ENCODE results near the gene TMPRSS3. TPM values are rescaled to one million over a fixed set of nuclear protein-coding genes. Genes with fewer than 3 reads are reported as not detected.

TMPRSS3 gene
- total RNA-seq, 2 donors from 2014 or later = 0.27 to 0.34 TPM

- no peak overlapping the region for H3K4me3 ChIP-seq
- H3K4me1 ChIP-seq (replicated peaks) = no peaks in the 10 kb centered on the region
- TF ChIP-seq CTCF (IDR thresholded peaks at IDR 0.05) (no peak), POLR2A (IDR thresholded peaks at IDR 0.05) (no peak)
- intact Hi-C loops (cut with DNase I) = no loop called here
- no peaks in the 10 kb centered on the region for H3K36me3 ChIP-seq
- no peak for DNase-seq (ENCODE audit: low spot score)
- H3K27ac ChIP-seq = no peak overlapping the region
- H3K27me3 ChIP-seq (replicated peaks; ENCODE audit: insufficient read depth) = no peaks in the 10 kb centered on the region
- 85% methylated on average over 14 of the region's 14 CpGs for WGBS
- H3K9me3 ChIP-seq = no peaks in the 10 kb centered on the region
These were observed 2.0 kb upstream of the TMPRSS3 start for GRCh38 chr21:42397746-42398394.

GRCh38 chr21:42396799-42397745, 1.2 kb upstream of the TMPRSS3 start:
- DNase-seq (ENCODE audit: low spot score) = no peak
- Histone ChIP-seq H3K27me3 (replicated peaks; ENCODE audit: insufficient read depth) (no peaks in the 10 kb centered on the region), H3K27ac (no peak overlapping the region), H3K4me3 (no peak overlapping the region), H3K36me3 (no peaks in the 10 kb centered on the region), H3K9me3 (no peaks in the 10 kb centered on the region), H3K4me1 (replicated peaks) (no peaks in the 10 kb centered on the region)
- WGBS = 92% methylated on average over 19 of the region's 19 CpGs
- TF ChIP-seq CTCF (IDR thresholded peaks at IDR 0.05) = no peak
- TF ChIP-seq POLR2AphosphoS5 (IDR thresholded peaks at IDR 0.05) = no peak
- no peak for TF ChIP-seq POLR2A (IDR thresholded peaks at IDR 0.05)
- intact Hi-C loops (cut with DNase I) = no loop called here

GRCh38 chr21:42395302-42395701, 550 bp downstream of the TMPRSS3 start:
- TF ChIP-seq POLR2A (IDR thresholded peaks at IDR 0.05) (no peak), POLR2AphosphoS5 (IDR thresholded peaks at IDR 0.05) (no peak), CTCF (IDR thresholded peaks at IDR 0.05) (no peak)
- Histone ChIP-seq H3K9me3 (no peaks in the 10 kb centered on the region), H3K36me3 (no peaks in the 10 kb centered on the region), H3K4me1 (replicated peaks) (no peaks in the 10 kb centered on the region), H3K27me3 (replicated peaks; ENCODE audit: insufficient read depth) (no peaks in the 10 kb centered on the region), H3K27ac (no peak overlapping the region), H3K4me3 (no peak overlapping the region)
- intact Hi-C loops (cut with DNase I) = no loop called here
- DNase-seq (ENCODE audit: low spot score) = no peak
- 94% methylated on average over 11 of the region's 11 CpGs for WGBS

- whole genome bisulfite sequencing = 57% methylated on average over 8 of the region's 8 CpGs
- Histone ChIP-seq H3K27ac (no peak overlapping the region), H3K4me3 (no peak overlapping the region), H3K36me3 (no peaks in the 10 kb centered on the region), H3K27me3 (replicated peaks; ENCODE audit: insufficient read depth) (no peaks in the 10 kb centered on the region), H3K9me3 (no peaks in the 10 kb centered on the region), H3K4me1 (replicated peaks) (no peaks in the 10 kb centered on the region)
- no peak for TF ChIP-seq CTCF (IDR thresholded peaks at IDR 0.05)
- DNase-seq (ENCODE audit: low spot score) = no peak
- intact Hi-C loops (cut with DNase I) = no loop called here
These were observed 2.4 kb downstream of the TMPRSS3 start for GRCh38 chr21:42393443-42393950.
